ENCODE results near the gene SFXN3. TPM values are rescaled to one million over a fixed set of nuclear protein-coding genes. Genes with fewer than 3 reads are reported as not detected.
"Not testable (repeated sequence)": the region's sequence is repeated elsewhere in the genome, so short reads cannot be mapped to it uniquely, and the experiment has no call there.

The SFXN3 gene
- total and polyA plus RNA-seq, 2 of the 13 experiments (the other 11 are each of a cell fraction or from before 2014, with no cell fraction given): 16.8 to 71.5 TPM

- H3K36me3 ChIP-seq (replicated peaks in 1 of 2; ENCODE audit: control insufficient read depth in 1 of 2, insufficient read depth in 2 of 2, low read length in 2 of 2): peaks cover 9 to 28% of the 10 kb centered on the region in 2 experiments; a peak in 3 of 5 replicates
- peaks cover 55% of the 10 kb centered on the region for H3K4me1 ChIP-seq (ENCODE audit: insufficient read depth, low read length)
- CTCF ChIA-PET (ENCODE audit: low intra/inter-chr PET ratio, low total read pairs); H2AFZ ChIP-seq (ENCODE audit: low read length); H3K9me3 ChIP-seq (ENCODE audit: low read length); H3K27me3 ChIP-seq (ENCODE audit: control insufficient read depth in 1 of 2, insufficient read depth in 2 of 2, low read length in 2 of 2); H4K20me1 ChIP-seq (ENCODE audit: insufficient read depth, low read length); H3K79me2 ChIP-seq (ENCODE audit: insufficient read depth, low read length); ATAC-seq; H3K9ac ChIP-seq (ENCODE audit: insufficient read depth, low read depth, low read length); BruUV-seq (replicated peaks); TF ChIP-seq LCORL, SOX13 (IDR thresholded peaks at IDR 0.05): not testable (repeated sequence)
- WGBS (ENCODE audit: low lambda C conversion rate): 3% methylated on average over 4 of the region's 4 CpGs
- POLR2A ChIA-PET: interaction anchor here (1.0 to 1.5 kb wide), 4 partner anchors 9 to 37 kb away, joined by 3 to 15 read pairs (median 8); partner anchors contain the start of gene KAZALD1
- in situ Hi-C loops (cut with HindIII; ENCODE audit: extremely low pct_ligation_motif_present, low pct_unique_long_range_greater_than_20kb) (loop anchor here (5.0 kb wide), 1 partner anchor 33 kb away; no protein-coding TSS in a partner anchor), intact Hi-C loops (cut with micrococcal nuclease; ENCODE audit: unreplicated experiment) (loop anchor here (5.0 kb wide), 1 partner anchor 33 kb away; no protein-coding TSS in a partner anchor)
- DNase-seq (ENCODE audit: low spot score): peak; percentile 56
- FAIRE-seq: peak; percentile 39
- H3K4me3 ChIP-seq (replicated peaks in 1 of 3; ENCODE audit: insufficient read depth in 1 of 3, low read depth in 2 of 3, low read length in 3 of 3): peak overlapping the region in 1 of 3 experiments; percentile 4; a peak in 1 of 6 replicates
- H3K27ac ChIP-seq (ENCODE audit: extremely low read length, insufficient read depth, low read length): peak overlapping the region; percentile 43
- H3K4me2 ChIP-seq (ENCODE audit: low read depth, low read length): peak overlapping the region; percentile 46
- TF ChIP-seq REST (IDR thresholded peaks at IDR 0.05; ENCODE audit: borderline replicate concordance in 1 of 2, low read depth in 1 of 2, low read length in 2 of 2) (0 out of 4 replicates have a peak, but pooled peaks of 1 of the 2 experiments have one; percentile 23), MEIS1 (CRISPR knock-in tag; IDR thresholded peaks at IDR 0.05; ENCODE audit: borderline replicate concordance) (0 out of 2 replicates have a peak, but pooled peaks have one; percentile 33), LCORL (CRISPR knock-in tag; IDR thresholded peaks at IDR 0.05) (peak; percentile 62), ZNF772 (CRISPR knock-in tag; IDR thresholded peaks at IDR 0.05) (0 out of 2 replicates have a peak, but pooled peaks have one; percentile 40), IRF2 (CRISPR knock-in tag; IDR thresholded peaks at IDR 0.05) (0 out of 2 replicates have a peak, but pooled peaks have one; percentile 17), HOXA3 (CRISPR knock-in tag; IDR thresholded peaks at IDR 0.05) (peak; percentile 69; the same call in 1 of the 2 replicates), HNF4G (IDR thresholded peaks at IDR 0.05; ENCODE audit: borderline replicate concordance, low read depth, low read length) (peak; percentile 89), HNF4G (CRISPR knock-in tag; IDR thresholded peaks at IDR 0.05; ENCODE audit: borderline replicate concordance, low read depth) (peak; percentile 48; the same call in 1 of the 2 replicates), SOX13 (CRISPR knock-in tag; conservative IDR thresholded peaks at IDR 0.05 in 1 of 2, IDR thresholded peaks at IDR 0.05 in 1 of 2) (peak in 1 of 2 experiments; percentile 39; a peak in 1 of 4 replicates), KDM6A (CRISPR knock-in tag; IDR thresholded peaks at IDR 0.05; ENCODE audit: low read depth) (peak; percentile 55; the same call in 1 of the 2 replicates), GATA4 (IDR thresholded peaks at IDR 0.05; ENCODE audit: borderline replicate concordance, low read depth) (0 out of 2 replicates have a peak, but pooled peaks have one; percentile 20), DPF2 (CRISPR knock-in tag; IDR thresholded peaks at IDR 0.05; ENCODE audit: borderline replicate concordance, low read depth) (0 out of 2 replicates have a peak, but pooled peaks have one; percentile 34), PPARG (CRISPR knock-in tag; conservative IDR thresholded peaks at IDR 0.05) (peak; percentile 59)
- TF ChIP-seq, protein P1, sequence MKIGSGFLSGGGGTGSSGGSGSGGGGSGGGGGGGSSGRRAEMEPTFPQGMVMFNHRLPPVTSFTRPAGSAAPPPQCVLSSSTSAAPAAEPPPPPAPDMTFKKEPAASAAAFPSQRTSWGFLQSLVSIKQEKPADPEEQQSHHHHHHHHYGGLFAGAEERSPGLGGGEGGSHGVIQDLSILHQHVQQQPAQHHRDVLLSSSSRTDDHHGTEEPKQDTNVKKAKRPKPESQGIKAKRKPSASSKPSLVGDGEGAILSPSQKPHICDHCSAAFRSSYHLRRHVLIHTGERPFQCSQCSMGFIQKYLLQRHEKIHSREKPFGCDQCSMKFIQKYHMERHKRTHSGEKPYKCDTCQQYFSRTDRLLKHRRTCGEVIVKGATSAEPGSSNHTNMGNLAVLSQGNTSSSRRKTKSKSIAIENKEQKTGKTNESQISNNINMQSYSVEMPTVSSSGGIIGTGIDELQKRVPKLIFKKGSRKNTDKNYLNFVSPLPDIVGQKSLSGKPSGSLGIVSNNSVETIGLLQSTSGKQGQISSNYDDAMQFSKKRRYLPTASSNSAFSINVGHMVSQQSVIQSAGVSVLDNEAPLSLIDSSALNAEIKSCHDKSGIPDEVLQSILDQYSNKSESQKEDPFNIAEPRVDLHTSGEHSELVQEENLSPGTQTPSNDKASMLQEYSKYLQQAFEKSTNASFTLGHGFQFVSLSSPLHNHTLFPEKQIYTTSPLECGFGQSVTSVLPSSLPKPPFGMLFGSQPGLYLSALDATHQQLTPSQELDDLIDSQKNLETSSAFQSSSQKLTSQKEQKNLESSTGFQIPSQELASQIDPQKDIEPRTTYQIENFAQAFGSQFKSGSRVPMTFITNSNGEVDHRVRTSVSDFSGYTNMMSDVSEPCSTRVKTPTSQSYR (CRISPR knock-in tag; IDR thresholded peaks at IDR 0.05; ENCODE audit: borderline replicate concordance): peak; percentile 25; the same call in 1 of the 2 replicates
Measured at GRCh38 chr10:101034404-101034803, 3.4 kb downstream of the SFXN3 start.
